Aorta (tissue), 5 donors: ENCODE results near the gene SCAMP2. TPM values are rescaled to one million over a fixed set of nuclear protein-coding genes. Genes with fewer than 3 reads are reported as not detected.
"Not testable (repeated sequence)": the region's sequence is repeated elsewhere in the genome, so short reads cannot be mapped to it uniquely, and the experiment has no call there.

ENCODE experiments used
- ATAC-seq: fragments of 200-7000 bp; cut with Tn5 transposase; one replicate; pipeline ENCODE4 v1.9.1; 2022; ENCODE audit warnings: moderate library complexity; ENCODE audit not compliant: low FRiP score
- DNase-seq, 2 donors: peaks; one replicate each; pipeline ENCODE4 v3.0.0-alpha.2; 2020
- H3K27ac ChIP-seq, 2 donors: one replicate each; pipeline ENCODE4 v1.5.1; 2013; ENCODE audit warnings: low read length in 2 of 2, mild to moderate bottlenecking in 2 of 2, moderate library complexity in 2 of 2, control low read depth in 1 of 2, inconsistent platforms in 1 of 2, low read depth in 1 of 2
- H3K27me3 ChIP-seq, 2 donors: one replicate each; pipeline ENCODE4 v1.6.1; 2013; ENCODE audit warnings: control low read depth in 1 of 2, low read length in 1 of 2, mild to moderate bottlenecking in 1 of 2, moderate library complexity in 1 of 2; ENCODE audit not compliant: insufficient read depth in 2 of 2, control insufficient read depth in 1 of 2
- H3K36me3 ChIP-seq, 2 donors: one replicate each; pipeline ENCODE4 v1.6.1; 2013; ENCODE audit warnings: control low read depth in 1 of 2, low read length in 1 of 2, mild to moderate bottlenecking in 1 of 2; ENCODE audit not compliant: insufficient read depth in 2 of 2, control insufficient read depth in 1 of 2
- H3K4me1 ChIP-seq, 2 donors: one replicate each; pipeline ENCODE4 v1.6.1; 2013; ENCODE audit warnings: low read length in 2 of 2, control low read depth in 1 of 2, mild to moderate bottlenecking in 1 of 2, moderate library complexity in 1 of 2; ENCODE audit not compliant: insufficient read depth in 2 of 2, control insufficient read depth in 1 of 2
- H3K4me3 ChIP-seq, 2 donors: one replicate each; pipeline ENCODE4 v1.5.1; 2013; ENCODE audit warnings: low read length in 2 of 2, control low read depth in 1 of 2, mild to moderate bottlenecking in 1 of 2
- H3K9me3 ChIP-seq: one replicate; pipeline ENCODE4 v1.6.1; 2013; ENCODE audit warnings: mild to moderate bottlenecking, low read length; ENCODE audit not compliant: control insufficient read depth
- WGBS, 2 donors: extraction: QIAGEN DNeasy Blood & Tissue Kit; methylation state at CpG; one replicate each; pipeline ENCODE4 v1.1.7; 2013; 5-methylcytosine and 5-hydroxymethylcytosine counted together
- intact Hi-C, 2 donors: fragments of 100-400 bp; cut with DNase I; formaldehyde crosslinking; loops; one replicate each; pipeline versions ENCODE4 v1.14.2 to v1.15.0; 2022
- polyA plus RNA-seq, 2 donors: library from polyadenylated mRNA; stranded (reverse); fragments of 200-250 nt; gene quantifications; one replicate each; pipeline ENCODE4 v1.2.3, GENCODE V29; 2013
- total RNA-seq, 2 donors: library from RNA; stranded (reverse); fragmentation: NEBNext Ultra II Directional; extraction: Animal tissue kit (Norgen Biotek cat#: 25700); gene quantifications; one replicate each; pipeline ENCODE4 v1.2.1, GENCODE V29; 2021
- donor health status: healthy with polysubstance abuse.
- donor health status: Bipolar disorder and iron deficiency.
- donor health status: DM: no; HTN: no; CAD: no.
- donor health status: DM: no; HTN: no; CAD: no.
- donor health status: DM: yes; HTN: yes; CAD: no.

SCAMP2 gene
- total and polyA plus RNA-seq, 4 donors: 21.8 to 65.0 (median 46.3) TPM

DNA sequence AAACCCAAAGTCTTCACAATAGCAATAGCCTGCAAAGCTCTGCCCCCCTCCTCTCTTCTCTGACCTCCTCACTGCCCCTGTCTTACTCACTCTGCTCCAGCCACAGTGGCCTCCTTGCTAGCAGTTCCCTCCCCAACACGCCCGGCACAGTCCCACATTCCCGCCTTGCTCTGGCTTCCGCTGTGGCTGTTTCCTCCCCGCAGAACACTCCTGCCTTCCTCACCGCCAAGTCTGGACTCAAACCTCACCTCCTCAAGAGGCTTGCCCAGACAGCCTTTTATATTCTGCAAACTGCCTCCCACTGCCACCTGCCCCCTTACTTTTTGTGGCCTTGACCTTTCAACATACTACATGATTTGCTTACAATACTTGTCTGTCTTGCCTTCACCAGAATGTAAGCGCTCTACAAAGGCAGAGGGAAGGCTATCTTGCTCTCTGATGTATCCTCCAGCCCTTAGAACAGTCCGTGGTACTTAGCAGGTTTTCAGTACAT is 16.3 kb upstream of the SCAMP2 start:
- Histone ChIP-seq H3K4me1 (no peaks in the 10 kb centered on the region), H3K27ac (no peak overlapping the region), H3K4me3 (peak overlapping the region; percentile 2 to 51), H3K27me3 (no peaks in the 10 kb centered on the region), H3K36me3 (no peaks in the 10 kb centered on the region), H3K9me3 (no peaks in the 10 kb centered on the region)
- intact Hi-C loops: no loop called here
- 7 to 8% methylated on average over 8 of the region's 8 CpGs for WGBS, 2 donors
- DNase-seq (peak; percentile 74 to 82), ATAC-seq (peak; percentile 65)

DNA sequence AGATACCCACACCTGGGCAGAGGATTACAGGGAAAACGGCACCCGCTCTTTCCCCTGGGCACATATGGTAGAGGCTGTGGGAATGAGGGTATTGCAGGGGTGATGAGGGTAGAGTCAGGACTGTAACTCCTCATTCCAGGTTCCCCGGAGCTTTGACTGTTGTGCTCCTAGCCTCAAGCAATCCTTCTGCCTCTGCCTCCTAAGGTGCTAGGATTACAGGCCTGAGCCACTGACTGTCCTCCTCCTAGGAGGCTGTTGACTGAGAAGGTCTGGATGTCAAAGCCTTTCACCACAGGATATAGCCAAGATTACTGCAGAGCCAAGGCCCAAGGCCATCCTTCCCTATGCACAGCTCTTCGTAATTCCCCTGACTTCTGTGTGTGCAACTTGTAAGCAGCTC is 15.6 kb upstream of the SCAMP2 start:
- 95 to 97% methylated on average over 4 of the region's 4 CpGs for WGBS, 2 donors
- Histone ChIP-seq H3K4me1 (no peaks in the 10 kb centered on the region), H3K9me3 (no peaks in the 10 kb centered on the region), H3K4me3 (no peak overlapping the region), H3K36me3 (no peaks in the 10 kb centered on the region), H3K27ac (peak overlapping the region in 1 of 2 donors; percentile 8), H3K27me3 (no peaks in the 10 kb centered on the region)
- DNase-seq (no peak), ATAC-seq (no peak)
- intact Hi-C loops: no loop called here

DNA sequence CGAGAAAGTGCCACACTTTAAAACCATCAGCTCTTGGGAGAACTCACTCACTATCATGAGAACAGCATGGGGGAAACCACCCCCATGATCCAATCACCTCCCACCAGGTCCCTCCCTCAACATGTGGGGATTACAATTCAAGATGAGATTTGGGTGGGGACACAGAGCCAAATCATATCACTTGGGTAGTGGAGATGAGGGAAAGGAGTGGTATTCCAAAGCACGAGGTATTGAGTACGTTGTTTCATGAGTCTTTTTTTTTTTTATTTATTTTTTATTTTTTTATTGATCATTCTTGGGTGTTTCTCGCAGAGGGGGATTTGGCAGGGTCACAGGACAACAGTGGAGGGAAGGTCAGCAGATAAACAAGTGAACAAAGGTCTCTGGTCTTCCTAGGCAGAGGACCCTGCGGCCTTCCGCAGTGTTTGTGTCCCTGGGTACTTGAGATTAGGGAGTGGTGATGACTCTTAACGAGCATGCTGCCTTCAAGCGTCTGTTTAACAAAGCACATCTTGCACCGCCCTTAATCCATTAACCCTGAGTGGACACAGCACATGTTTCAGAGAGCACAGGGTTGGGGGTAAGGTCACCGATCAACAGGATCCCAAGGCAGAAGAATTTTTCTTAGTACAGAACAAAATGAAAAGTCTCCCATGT is 14.5 kb upstream of the SCAMP2 start:
- DNase-seq, H3K4me1 ChIP-seq, H3K27ac ChIP-seq, ATAC-seq, intact Hi-C loops, H3K9me3 ChIP-seq, H3K4me3 ChIP-seq, H3K36me3 ChIP-seq, H3K27me3 ChIP-seq: not testable (repeated sequence)
- WGBS, 2 donors: 86 to 97% methylated on average over 7 to 10 of the region's 10 CpGs

DNA sequence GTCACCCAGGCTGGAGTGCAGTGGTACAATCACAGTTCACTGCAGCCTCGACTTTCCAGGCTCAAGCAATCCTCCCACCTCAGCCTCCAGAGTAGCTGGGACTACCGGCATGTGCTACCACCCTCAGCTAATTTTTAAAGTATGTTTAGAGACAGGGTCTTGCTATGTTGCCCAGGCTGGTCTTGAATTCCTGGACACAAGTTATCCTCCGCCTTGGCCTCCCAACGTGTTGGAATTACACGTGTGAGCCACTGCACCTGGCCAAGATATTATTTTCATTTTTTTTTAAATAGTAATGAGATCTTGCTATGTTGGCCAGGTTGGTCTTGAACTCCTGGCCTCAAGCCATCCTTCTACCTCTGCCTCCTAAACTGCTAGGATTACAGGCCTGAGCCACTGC is 12.3 kb upstream of the SCAMP2 start:
- Histone ChIP-seq H3K9me3 (no peaks in the 10 kb centered on the region), H3K4me3 (no peak overlapping the region), H3K27me3 (no peaks in the 10 kb centered on the region), H3K36me3 (no peaks in the 10 kb centered on the region), H3K27ac (no peak overlapping the region), H3K4me1 (no peaks in the 10 kb centered on the region)
- ATAC-seq (no peak), DNase-seq (no peak)
- intact Hi-C loops: no loop called here
- WGBS, 2 donors: 92% methylated on average over 5 of the region's 5 CpGs

DNA sequence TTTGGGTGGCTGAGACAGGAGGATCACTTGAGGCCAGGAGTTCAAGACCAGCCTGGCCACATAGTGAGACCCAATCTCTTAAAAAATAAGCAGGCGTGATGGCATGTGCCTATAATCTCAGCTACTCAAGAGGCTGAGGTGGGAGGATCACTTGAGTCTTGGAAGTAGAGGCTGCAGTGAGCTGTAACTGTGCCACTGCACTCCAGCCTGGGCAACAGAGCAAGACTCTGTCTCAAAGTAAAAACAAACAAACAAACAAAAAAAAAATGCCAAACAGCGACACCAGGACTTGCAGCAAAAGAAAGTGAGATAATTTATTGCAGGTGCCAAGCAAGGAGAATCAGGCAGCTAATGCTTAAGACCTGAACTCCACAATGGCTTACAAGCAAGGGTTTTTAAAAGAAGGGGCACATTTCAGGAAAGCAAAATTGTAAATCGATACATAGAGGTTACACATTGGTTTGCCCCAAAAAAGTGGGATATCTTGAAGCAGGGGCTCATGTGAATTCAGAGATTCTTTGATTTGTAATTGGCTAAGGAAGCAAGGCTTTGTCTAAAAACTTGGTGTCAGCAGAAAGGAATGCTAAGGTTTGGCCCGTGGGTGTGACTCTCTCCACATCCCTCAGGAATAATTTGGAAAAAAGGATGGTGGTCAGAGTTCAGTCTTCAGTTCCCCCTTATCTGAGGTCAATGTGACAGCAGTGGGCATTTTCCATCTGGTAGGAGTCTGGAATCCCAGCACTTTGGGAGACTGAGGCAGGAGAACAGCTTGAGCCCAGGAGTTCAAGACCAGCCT is 11.5 kb upstream of the SCAMP2 start:
- no peak overlapping the region for H3K27ac ChIP-seq
- no peak for DNase-seq
- H3K36me3 ChIP-seq: no peaks in the 10 kb centered on the region
- no peaks in the 10 kb centered on the region for H3K4me1 ChIP-seq
- no peaks in the 10 kb centered on the region for H3K27me3 ChIP-seq
- H3K9me3 ChIP-seq: no peaks in the 10 kb centered on the region
- H3K4me3 ChIP-seq: no peak overlapping the region
- no peak for ATAC-seq
- WGBS, 2 donors: 73 to 78% methylated on average over 4 of the region's 4 CpGs
- intact Hi-C loops: no loop called here

DNA sequence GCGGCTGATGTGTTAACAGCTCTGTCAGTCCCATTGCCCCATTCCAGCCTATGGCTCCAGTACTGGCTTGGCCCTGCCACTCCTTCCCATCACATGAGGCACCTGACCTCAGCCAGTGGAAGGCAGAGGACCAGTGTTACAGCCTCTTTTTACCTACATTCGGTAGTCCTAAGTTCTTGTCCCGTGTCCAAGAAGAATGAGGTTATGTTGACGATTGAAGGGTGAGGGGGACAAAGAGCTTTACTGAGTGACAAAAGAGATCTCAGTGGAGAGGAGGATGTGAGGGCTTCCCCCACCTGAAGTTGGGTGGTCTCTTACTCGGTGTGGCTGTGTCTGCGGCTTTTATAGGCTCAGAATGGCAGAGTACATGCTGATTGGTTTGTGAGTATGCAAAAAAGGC is 9.4 kb upstream of the SCAMP2 start:
- no peak overlapping the region for H3K4me3 ChIP-seq
- WGBS, 2 donors: 93 to 96% methylated on average over 6 of the region's 6 CpGs

DNA sequence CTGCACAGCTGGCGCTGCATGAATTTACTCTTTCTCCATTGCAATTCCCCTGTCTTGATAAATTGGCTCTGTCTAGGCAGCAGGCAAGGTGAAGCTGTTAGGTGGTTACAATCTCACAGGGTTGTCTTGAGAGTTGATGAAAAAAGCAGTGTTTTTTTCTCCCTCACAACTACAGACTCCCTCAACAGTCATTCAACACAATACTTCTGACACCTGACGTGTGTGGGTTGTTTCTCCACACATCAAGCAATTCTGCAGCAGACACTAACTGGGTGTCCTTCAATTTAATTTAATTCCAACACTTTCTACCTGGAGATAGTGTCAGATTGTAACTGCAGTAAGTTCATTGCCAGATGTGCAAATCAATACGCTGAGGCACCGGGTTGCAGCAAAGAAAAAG is 5.1 kb upstream of the SCAMP2 start:
- H3K4me1 ChIP-seq: no peaks in the 10 kb centered on the region
- no peak for ATAC-seq
- 85 to 89% methylated on average over 4 of the region's 4 CpGs for WGBS, 2 donors
- H3K27ac ChIP-seq: no peak overlapping the region
- H3K36me3 ChIP-seq: no peaks in the 10 kb centered on the region
- H3K27me3 ChIP-seq: no peaks in the 10 kb centered on the region
- no peaks in the 10 kb centered on the region for H3K9me3 ChIP-seq
- DNase-seq: no peak
- intact Hi-C loops: no loop called here
- no peak overlapping the region for H3K4me3 ChIP-seq

More for the DNA sequence above, 9.4 kb upstream of the SCAMP2 start:
- Histone ChIP-seq H3K36me3 (no peaks in the 10 kb centered on the region), H3K4me1 (no peaks in the 10 kb centered on the region), H3K27me3 (no peaks in the 10 kb centered on the region), H3K9me3 (no peaks in the 10 kb centered on the region), H3K27ac (no peak overlapping the region)
- ATAC-seq: no peak
- intact Hi-C loops: no loop called here
- DNase-seq: no peak

DNA sequence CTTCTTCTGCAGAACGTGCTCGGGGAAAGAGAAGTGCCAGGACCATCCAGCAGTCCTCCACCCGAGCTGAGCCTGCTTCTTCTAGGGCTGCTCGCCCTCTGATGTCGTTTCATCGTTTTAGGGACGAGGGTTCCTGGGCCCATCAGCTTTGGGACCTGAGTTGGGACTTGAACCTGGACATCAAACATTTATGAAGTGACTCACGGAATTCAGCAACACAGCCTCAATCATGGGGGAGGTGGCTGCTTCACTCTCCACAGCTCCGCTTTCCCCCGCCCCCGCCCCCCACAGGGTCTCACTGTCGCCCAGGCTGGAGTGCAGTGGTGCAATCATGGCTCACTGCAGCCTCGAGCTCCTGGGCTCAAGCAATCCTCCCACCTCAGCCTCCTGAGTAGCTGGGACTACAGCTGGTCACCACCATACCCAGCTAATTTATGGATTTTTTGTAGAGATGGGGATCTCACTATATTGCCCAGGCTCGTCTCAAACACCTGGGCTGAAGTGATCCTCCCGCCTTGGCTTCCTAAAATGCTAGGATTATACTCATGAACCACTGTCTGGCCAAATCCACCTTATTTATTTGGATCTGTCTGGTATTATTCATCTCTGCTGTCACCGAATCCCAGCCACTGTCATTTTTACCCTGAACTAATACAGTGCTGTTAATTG is 725 bp upstream of the SCAMP2 start:
- Histone ChIP-seq H3K27me3 (no peaks in the 10 kb centered on the region), H3K27ac (no peak overlapping the region), H3K4me1 (peaks cover 0 to 2% of the 10 kb centered on the region in 2 donors), H3K36me3 (no peaks in the 10 kb centered on the region), H3K4me3 (peak overlapping the region in 1 of 2 donors; percentile 21), H3K9me3 (no peaks in the 10 kb centered on the region)
- ATAC-seq (peak; percentile 30), DNase-seq (no peak)
- intact Hi-C loops: loop anchor here in 1 of 2 donors (5.0 kb wide), 1 partner anchor 33 kb away; the partner anchor contains the start of gene FAM219B
- 23 to 27% methylated on average over 16 of the region's 16 CpGs for WGBS, 2 donors
